Liver (tissue), 3 donors: Measurements from ENCODE around the gene TPM3.

ENCODE experiments used
- EGR1 ChIP-seq, 2 donors: IDR thresholded peaks; 2 replicates each; pipeline ENCODE4 v1.6.1; 2016 to 2018; ENCODE audit warnings: antibody characterized with exemption in 2 of 2, low read depth in 2 of 2
- GABPA ChIP-seq, 2 donors: IDR thresholded peaks in 1 of 2; conservative IDR thresholded peaks in 1 of 2; 2 replicates each; pipeline ENCODE4 v1.6.1; 2016; ENCODE audit warnings: antibody characterized with exemption in 2 of 2, mild to moderate bottlenecking in 1 of 2, moderate library complexity in 1 of 2
- JUND ChIP-seq, 2 donors: IDR thresholded peaks; 2 replicates each; pipeline ENCODE4 v1.6.1; 2016; ENCODE audit warnings: antibody characterized with exemption in 2 of 2
- TAF1 ChIP-seq: conservative IDR thresholded peaks from 2 replicates; pipeline ENCODE4 v1.6.1; 2016; ENCODE audit warnings: antibody characterized with exemption, mild to moderate bottlenecking
- TF ChIP-seq, protein P1 (sequence below): fragments of 150-350 bp; IDR thresholded peaks from 2 replicates; pipeline ENCODE4 v1.5.1; 2017; ENCODE audit warnings: improper control_type of control experiment, low read depth, low read length; ENCODE audit not compliant: missing input control
- TF ChIP-seq, protein P2 (sequence below): IDR thresholded peaks from 2 replicates; pipeline ENCODE4 v1.6.1; 2016; ENCODE audit warnings: antibody characterized with exemption
- donor health status: healthy.
- donor health status: healthy.

DNA sequence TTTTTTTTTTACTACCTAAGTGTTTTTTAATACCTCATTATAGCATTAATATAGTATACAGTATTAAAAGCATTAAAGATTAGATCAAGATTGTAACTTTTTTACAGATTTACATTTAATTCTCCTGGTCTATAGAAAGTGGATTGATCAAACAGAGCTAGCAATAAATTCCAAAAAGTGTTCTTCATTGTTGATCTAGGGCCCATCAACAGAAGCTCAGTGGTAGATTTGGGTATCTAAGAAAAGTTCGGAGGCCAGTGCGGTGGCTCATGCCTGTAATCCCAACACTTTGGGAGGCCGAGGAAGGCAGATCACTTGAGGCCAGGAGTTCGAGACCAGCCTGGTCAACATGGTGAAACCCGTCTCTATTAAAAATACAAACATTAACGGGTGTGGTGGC is 49.5 kb downstream of the TPM3 start:
- TF ChIP-seq, protein P1, sequence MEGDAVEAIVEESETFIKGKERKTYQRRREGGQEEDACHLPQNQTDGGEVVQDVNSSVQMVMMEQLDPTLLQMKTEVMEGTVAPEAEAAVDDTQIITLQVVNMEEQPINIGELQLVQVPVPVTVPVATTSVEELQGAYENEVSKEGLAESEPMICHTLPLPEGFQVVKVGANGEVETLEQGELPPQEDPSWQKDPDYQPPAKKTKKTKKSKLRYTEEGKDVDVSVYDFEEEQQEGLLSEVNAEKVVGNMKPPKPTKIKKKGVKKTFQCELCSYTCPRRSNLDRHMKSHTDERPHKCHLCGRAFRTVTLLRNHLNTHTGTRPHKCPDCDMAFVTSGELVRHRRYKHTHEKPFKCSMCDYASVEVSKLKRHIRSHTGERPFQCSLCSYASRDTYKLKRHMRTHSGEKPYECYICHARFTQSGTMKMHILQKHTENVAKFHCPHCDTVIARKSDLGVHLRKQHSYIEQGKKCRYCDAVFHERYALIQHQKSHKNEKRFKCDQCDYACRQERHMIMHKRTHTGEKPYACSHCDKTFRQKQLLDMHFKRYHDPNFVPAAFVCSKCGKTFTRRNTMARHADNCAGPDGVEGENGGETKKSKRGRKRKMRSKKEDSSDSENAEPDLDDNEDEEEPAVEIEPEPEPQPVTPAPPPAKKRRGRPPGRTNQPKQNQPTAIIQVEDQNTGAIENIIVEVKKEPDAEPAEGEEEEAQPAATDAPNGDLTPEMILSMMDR = no peak
- TF ChIP-seq JUND (IDR thresholded peaks at IDR 0.05) (no peak), TAF1 (no peak), GABPA (IDR thresholded peaks at IDR 0.05 in 1 of 2, conservative IDR thresholded peaks at IDR 0.05 in 1 of 2) (no peak), EGR1 (IDR thresholded peaks at IDR 0.05; ENCODE audit: low read depth in 2 of 2) (no peak)
- TF ChIP-seq, protein P2, sequence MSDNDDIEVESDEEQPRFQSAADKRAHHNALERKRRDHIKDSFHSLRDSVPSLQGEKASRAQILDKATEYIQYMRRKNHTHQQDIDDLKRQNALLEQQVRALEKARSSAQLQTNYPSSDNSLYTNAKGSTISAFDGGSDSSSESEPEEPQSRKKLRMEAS = no peak
